SK-N-SH (cell line): Measurements from ENCODE around the gene CDK11B. TPM values are rescaled to one million over a fixed set of nuclear protein-coding genes. Genes with fewer than 3 reads are reported as not detected.

Experiments
- CTCF ChIA-PET: fragments of 300-600, 350-600 bp; formaldehyde crosslinking; extraction: SDS; loops from one replicate; lab custom pipeline; 2021; lab: Yijun Ruan, JAX
- POLR2A ChIA-PET: fragments of 350-600 bp; sonication (Branson Sonifier 250); formaldehyde crosslinking; extraction: SDS; loops from one replicate; lab custom pipeline; 2020; ENCODE audit warnings: antibody characterized with exemption, inconsistent platforms; lab: Yijun Ruan, JAX
- DNase-seq: peaks from one replicate; pipeline ENCODE4 v3.0.0; 2012
- H2AFZ ChIP-seq: fragments of 200-600 bp; sonication (generic); 2 replicates; pipeline ENCODE4 v1.8.1; 2016; ENCODE audit warnings: antibody characterized with exemption, mild to moderate bottlenecking, low read depth
- H3F3A ChIP-seq: fragments of 200-600 bp; sonication (generic); replicated peaks from 2 replicates; pipeline ENCODE3; 2016; ENCODE audit warnings: antibody characterized with exemption, mild to moderate bottlenecking; ENCODE audit not compliant: insufficient read depth
- H3K27ac ChIP-seq, 2 experiments: fragments of 200-500 bp in 1 of 2; fragments of 200-600 bp in 1 of 2; sonication (Bioruptor generic) in 1 of 2; sonication (generic), shearing (Covaris generic) in 1 of 2; 2 replicates each; pipeline versions ENCODE4 v1.5.1 to v1.6.1; 2014 to 2016; ENCODE audit warnings: low read depth in 2 of 2, inconsistent platforms in 1 of 2, low read length in 1 of 2, mild to moderate bottlenecking in 1 of 2, mixed read lengths in 1 of 2
- H3K27me3 ChIP-seq: fragments of 200-600 bp; sonication (generic), shearing (Covaris generic); 2 replicates; pipeline ENCODE4 v1.6.1; 2016; ENCODE audit warnings: mixed run types; ENCODE audit not compliant: insufficient read depth
- H3K36me3 ChIP-seq, 2 experiments: fragments of 200-500 bp in 1 of 2; fragments of 200-600 bp in 1 of 2; sonication (Bioruptor generic) in 1 of 2; sonication (generic) in 1 of 2; replicated peaks in 1 of 2; 2 replicates each; pipeline versions ENCODE3 to v1.5.1; 2014 to 2016; ENCODE audit warnings: low read length in 1 of 2, mild to moderate bottlenecking in 1 of 2; ENCODE audit not compliant: insufficient read depth in 2 of 2, control insufficient read depth in 1 of 2
- H3K4me1 ChIP-seq, 2 experiments: fragments of 200-500 bp in 1 of 2; fragments of 200-600 bp in 1 of 2; sonication (Bioruptor generic) in 1 of 2; sonication (generic), shearing (Covaris generic) in 1 of 2; 2 replicates each; pipeline versions ENCODE4 v1.5.1 to v1.6.1; 2014 to 2016; ENCODE audit warnings: low read depth in 1 of 2, low read length in 1 of 2, mixed run types in 1 of 2; ENCODE audit not compliant: insufficient read depth in 2 of 2, control insufficient read depth in 1 of 2
- H3K4me2 ChIP-seq: fragments of 200-600 bp; sonication (generic), shearing (Covaris generic); 2 replicates; pipeline ENCODE4 v1.6.1; 2017; ENCODE audit warnings: mixed run types
- H3K4me3 ChIP-seq, 2 experiments: fragments of 200-500 bp in 1 of 2; fragments of 200-600 bp in 1 of 2; sonication (Bioruptor generic) in 1 of 2; sonication (generic), shearing (Covaris generic) in 1 of 2; 2 replicates each; pipeline versions ENCODE4 v1.5.1 to v1.8.1; 2014 to 2016; ENCODE audit warnings: low read depth in 2 of 2, inconsistent platforms in 1 of 2, low read length in 1 of 2, mild to moderate bottlenecking in 1 of 2, mixed read lengths in 1 of 2, moderate library complexity in 1 of 2
- H3K79me2 ChIP-seq: fragments of 200-600 bp; sonication (generic); 2 replicates; pipeline ENCODE4 v1.8.1; 2017; ENCODE audit warnings: mild to moderate bottlenecking; ENCODE audit not compliant: insufficient read depth
- H3K9ac ChIP-seq: fragments of 200-600 bp; sonication (generic); 2 replicates; pipeline ENCODE4 v1.6.1; 2017; ENCODE audit warnings: mixed run types
- H3K9me2 ChIP-seq: fragments of 200-600 bp; sonication (generic); 2 replicates; pipeline ENCODE4 v1.6.1; 2017; ENCODE audit warnings: mixed run types
- H3K9me3 ChIP-seq: fragments of 200-600 bp; sonication (generic); 2 replicates; pipeline ENCODE4 v1.6.1; 2017; ENCODE audit warnings: mixed run types, mild to moderate bottlenecking, moderate library complexity
- H4K20me1 ChIP-seq: fragments of 200-600 bp; sonication (generic); 2 replicates; pipeline ENCODE4 v1.6.1; 2017; ENCODE audit warnings: mild to moderate bottlenecking, mixed run types; ENCODE audit not compliant: insufficient read depth
- CTCF ChIP-seq: fragments of 200-600 bp; sonication (generic); IDR thresholded peaks from 2 replicates; pipeline ENCODE4 v1.6.1; 2017; ENCODE audit warnings: antibody characterized with exemption, mild to moderate bottlenecking, moderate library complexity
- ELF1 ChIP-seq: IDR thresholded peaks from 2 replicates; pipeline ENCODE4 v1.4.0; 2012
- FOSL2 ChIP-seq: IDR thresholded peaks from 2 replicates; pipeline ENCODE4 v1.4.0; 2012; ENCODE audit warnings: low read depth, mild to moderate bottlenecking, moderate library complexity, borderline replicate concordance
- FOXJ3 ChIP-seq: sonication (generic); formaldehyde crosslinking; IDR thresholded peaks from 2 replicates; pipeline ENCODE4 v1.5.1; 2020; ENCODE audit warnings: mild to moderate bottlenecking, missing genetic modification reagents
- FOXM1 ChIP-seq: IDR thresholded peaks from 2 replicates; pipeline ENCODE4 v1.4.0; 2012; ENCODE audit warnings: low read depth, mild to moderate bottlenecking
- GABPA ChIP-seq: IDR thresholded peaks from 2 replicates; pipeline ENCODE4 v1.4.0; 2012; ENCODE audit warnings: low read depth, mild to moderate bottlenecking
- NFIC ChIP-seq: IDR thresholded peaks from 2 replicates; pipeline ENCODE4 v1.4.0; 2012; ENCODE audit warnings: borderline replicate concordance
- NRF1 ChIP-seq: IDR thresholded peaks from 2 replicates; pipeline ENCODE4 v1.6.1; 2012; ENCODE audit warnings: low read depth, mild to moderate bottlenecking, low read length
- PBX3 ChIP-seq: IDR thresholded peaks from 2 replicates; pipeline ENCODE4; 2012
- RAD21 ChIP-seq: IDR thresholded peaks from 2 replicates; pipeline ENCODE4 v1.6.1; 2012; ENCODE audit warnings: mild to moderate bottlenecking, low read length
- REST ChIP-seq: IDR thresholded peaks from 2 replicates; pipeline ENCODE4 v1.6.1; 2012; ENCODE audit warnings: mild to moderate bottlenecking, low read depth, low read length, moderate library complexity
- RXRA ChIP-seq: IDR thresholded peaks from 2 replicates; pipeline ENCODE4 v1.4.0; 2012; ENCODE audit warnings: low read depth, mild to moderate bottlenecking, borderline replicate concordance
- TEAD4 ChIP-seq: IDR thresholded peaks from 2 replicates; pipeline ENCODE4 v1.4.0; 2012; ENCODE audit warnings: mild to moderate bottlenecking, borderline replicate concordance; ENCODE audit not compliant: insufficient read depth
- USF2 ChIP-seq: fragments of 150-350 bp; IDR thresholded peaks from 2 replicates; pipeline ENCODE4 v1.6.1; 2017; ENCODE audit warnings: antibody characterized with exemption, low read length, low read depth, borderline replicate concordance
- WGBS: methylation state at CpG from one replicate; pipeline ENCODE4 v1.1.6; 2017; ENCODE audit warnings: low lambda C conversion rate; 5-methylcytosine and 5-hydroxymethylcytosine counted together
- polyA plus RNA-seq, 3 experiments: library from polyadenylated mRNA; depleted of rRNA; stranded (reverse); fragments of >200 nt; gene quantifications; 2 replicates each; pipeline ENCODE4 v1.2.3, GENCODE V29; 2012

The CDK11B gene
- polyA plus RNA-seq, 1 of the 3 experiments (the other 2 are of a cell fraction) = 15.0 TPM

GRCh38 chr1:1619917-1620361, 38.9 kb downstream of the CDK11B start:
- Histone ChIP-seq H3K9me2 (no peaks in the 10 kb centered on the region), H3F3A (no peaks in the 10 kb centered on the region), H3K4me3 (no peak overlapping the region), H2AFZ (no peak overlapping the region), H3K36me3 (peaks cover 5 to 7% of the 10 kb centered on the region in 2 experiments), H3K79me2 (peaks cover 31% of the 10 kb centered on the region), H3K27me3 (no peaks in the 10 kb centered on the region), H3K4me1 (peaks cover 0 to 9% of the 10 kb centered on the region in 2 experiments; a peak in 1 of 4 replicates), H3K27ac (no peak overlapping the region), H3K9me3 (no peaks in the 10 kb centered on the region), H3K9ac (no peak overlapping the region), H4K20me1 (peaks cover under 1% of the 10 kb centered on the region; the same call in 1 of the 2 replicates)
- CTCF ChIA-PET = interaction anchor here (1.3 to 1.5 kb wide), 2 partner anchors 10 to 65 kb away, joined by 3 to 4 read pairs; no protein-coding TSS in a partner anchor
- no CpG with 5 or more reads among the region's 14 CpGs for WGBS
- POLR2A ChIA-PET = no interaction called here
- TF ChIP-seq NRF1 (no peak), RAD21 (0 out of 2 replicates have a peak, but pooled peaks have one; percentile 19), CTCF (peak; percentile 35; the same call in 1 of the 2 replicates), ELF1 (no peak), RXRA (no peak), REST (no peak)
- TF ChIP-seq, all 33 proteins: peak for 2
- DNase-seq = peak; percentile 59
- H3K4me2 ChIP-seq = no peak overlapping the region

- no peaks in the 10 kb centered on the region for H3F3A ChIP-seq
- peaks cover 45% of the 10 kb centered on the region for H3K79me2 ChIP-seq
- no peak overlapping the region for H2AFZ ChIP-seq
- no peak overlapping the region for H3K9ac ChIP-seq
- H3K36me3 ChIP-seq = peaks cover 3 to 7% of the 10 kb centered on the region in 2 experiments
- 100% methylated on average over 1 of the region's 9 CpGs for WGBS
- DNase-seq = no peak
- H3K4me2 ChIP-seq = no peak overlapping the region
- TF ChIP-seq PBX3 (no peak), USF2 (no peak), FOXJ3 (no peak), NFIC (no peak), GABPA (no peak), TEAD4 (no peak), FOSL2 (no peak), RAD21 (no peak), FOXM1 (no peak)
- H4K20me1 ChIP-seq = peaks cover 10% of the 10 kb centered on the region
- H3K9me2 ChIP-seq = no peaks in the 10 kb centered on the region
- ChIA-PET CTCF (no interaction called here), POLR2A (no interaction called here)
- no peak overlapping the region for H3K4me3 ChIP-seq
- H3K4me1 ChIP-seq = peaks cover 0 to 18% of the 10 kb centered on the region in 2 experiments; a peak in 1 of 4 replicates
- no peaks in the 10 kb centered on the region for H3K9me3 ChIP-seq
- no peak overlapping the region for H3K27ac ChIP-seq
- no peaks in the 10 kb centered on the region for H3K27me3 ChIP-seq
These were observed 40.3 kb downstream of the CDK11B start for GRCh38 chr1:1618396-1619068.
